GM12878 (cell line): ENCODE measurements around the gene EPN3. TPM values are rescaled to one million over a fixed set of nuclear protein-coding genes. Genes with fewer than 3 reads are reported as not detected.

ENCODE experiments used
- ATAC-seq: fragments of 200-7000 bp; cut with Tn5 transposase; 3 replicates; pipeline ENCODE4 v1.9.1; 2020; ENCODE audit warnings: mild to moderate bottlenecking, moderate library complexity
- BruUV-seq: library from RNA; stranded (reverse); fragments of 400-500 nt; replicated peaks from 2 replicates; lab custom pipeline; 2021; lab: Mats Ljungman, UMichigan
- CTCF ChIA-PET: fragments of 300-600 bp; sonication (Branson Sonifier 250); formaldehyde crosslinking; extraction: SDS; loops from one replicate; lab custom pipeline; 2021; ENCODE audit warnings: inconsistent platforms; lab: Yijun Ruan, JAX
- POLR2A ChIA-PET: fragments of 350-600 bp; formaldehyde crosslinking; extraction: SDS; loops from one replicate; lab custom pipeline; 2021; ENCODE audit warnings: inconsistent platforms; lab: Charles Lee
- RAD21 ChIA-PET: fragments of 300-600 bp; sonication (Branson Sonifier 250); formaldehyde crosslinking; loops from one replicate; lab custom pipeline; 2023; ENCODE audit warnings: antibody characterized with exemption; ENCODE audit not compliant: unreplicated experiment; lab: Charles Lee
- SMC1A ChIA-PET: fragments of 300-600 bp; sonication (Branson Sonifier 250); formaldehyde crosslinking; loops from one replicate; lab custom pipeline; 2023; ENCODE audit not compliant: unreplicated experiment, uncharacterized antibody; lab: Charles Lee
- DNase-seq: peaks from one replicate; pipeline ENCODE4 v3.0.0-alpha.2; 2011; ENCODE audit warnings: low read depth, low spot score
- FAIRE-seq: peaks from 3 replicates; lab custom pipeline; 2011; peaks lifted over from hg19 to GRCh38; lab: Jason Lieb, UNC
- H2AFZ ChIP-seq: 2 replicates; pipeline ENCODE4 v1.6.0; 2011; ENCODE audit warnings: low read depth, low read length, control low read depth; ENCODE audit not compliant: control insufficient read depth
- H3K27ac ChIP-seq: 2 replicates; pipeline ENCODE4 v1.5.1; 2011; ENCODE audit warnings: control low read depth; ENCODE audit not compliant: control insufficient read depth, insufficient read depth
- H3K27me3 ChIP-seq, 2 experiments: replicated peaks in 1 of 2; 2 replicates each; pipeline versions ENCODE4 v1.6.0 to v1.6.1; 2011; ENCODE audit warnings: low read length in 1 of 2; ENCODE audit not compliant: control insufficient read depth in 2 of 2, insufficient read depth in 2 of 2
- H3K36me3 ChIP-seq, 2 experiments: 2 replicates each; pipeline ENCODE4 v1.5.1; 2011; ENCODE audit warnings: low read length in 1 of 2; ENCODE audit not compliant: control insufficient read depth in 2 of 2, insufficient read depth in 2 of 2
- H3K4me1 ChIP-seq: 2 replicates; pipeline ENCODE4 v1.6.1; 2011; ENCODE audit warnings: mild to moderate bottlenecking, low read length, moderate library complexity, mixed read lengths; ENCODE audit not compliant: control insufficient read depth, insufficient read depth
- H3K4me2 ChIP-seq: 2 replicates; pipeline ENCODE4 v1.6.0; 2011; ENCODE audit warnings: control low read depth; ENCODE audit not compliant: control insufficient read depth, insufficient read depth
- H3K4me3 ChIP-seq: fragments of 200-600 bp; sonication (generic); 2 replicates; pipeline ENCODE4 v1.5.1; 2016
- H3K79me2 ChIP-seq: 2 replicates; pipeline ENCODE4 v1.6.0; 2011; ENCODE audit warnings: low read length; ENCODE audit not compliant: control insufficient read depth, insufficient read depth
- H3K9ac ChIP-seq: 2 replicates; pipeline ENCODE4 v1.8.0; 2011; ENCODE audit warnings: low read length, control low read depth, mixed read lengths; ENCODE audit not compliant: control insufficient read depth, insufficient read depth
- H3K9me3 ChIP-seq: replicated peaks from 3 replicates; pipeline ENCODE4 v1.5.1; 2011; ENCODE audit warnings: mild to moderate bottlenecking, low read length; ENCODE audit not compliant: control insufficient read depth, insufficient read depth
- H4K20me1 ChIP-seq: 2 replicates; pipeline ENCODE4 v1.6.0; 2011; ENCODE audit not compliant: control insufficient read depth, insufficient read depth
- FOXM1 ChIP-seq: IDR thresholded peaks from 2 replicates; pipeline ENCODE4 v1.6.1; 2012; ENCODE audit warnings: low read depth, mild to moderate bottlenecking, inconsistent platforms, low read length, moderate library complexity
- JUNB ChIP-seq: IDR thresholded peaks from 2 replicates; pipeline ENCODE4 v1.6.1; 2016; ENCODE audit warnings: antibody characterized with exemption, mild to moderate bottlenecking
- NBN ChIP-seq: fragments of 450-650 bp; IDR thresholded peaks from 2 replicates; pipeline ENCODE4 v1.6.1; 2016
- NR2C2 ChIP-seq: IDR thresholded peaks from 2 replicates; pipeline ENCODE4 v1.6.1; 2011; ENCODE audit warnings: borderline replicate concordance, low read depth; ENCODE audit not compliant: control insufficient read depth, insufficient read length
- NR2F1 ChIP-seq: fragments of 450-650 bp; conservative IDR thresholded peaks from 2 replicates; pipeline ENCODE4 v1.6.1; 2017; ENCODE audit warnings: mild to moderate bottlenecking
- PKNOX1 ChIP-seq: fragments of 450-650 bp; IDR thresholded peaks from 2 replicates; pipeline ENCODE4 v1.6.1; 2016; ENCODE audit warnings: mild to moderate bottlenecking
- RFX5 ChIP-seq: IDR thresholded peaks from 2 replicates; pipeline ENCODE4 v1.6.1; 2011; ENCODE audit warnings: low read depth, low read length, improper control_type of control experiment
- SIX5 ChIP-seq: IDR thresholded peaks from 2 replicates; pipeline ENCODE4 v1.6.1; 2011; ENCODE audit warnings: mild to moderate bottlenecking, low read depth, low read length, moderate library complexity; ENCODE audit not compliant: severe bottlenecking
- SKIL ChIP-seq: fragments of 450-650 bp; IDR thresholded peaks from 2 replicates; pipeline ENCODE4 v1.6.1; 2017; ENCODE audit warnings: mild to moderate bottlenecking, low read depth, inconsistent platforms; ENCODE audit not compliant: poor library complexity, severe bottlenecking
- TBL1XR1 ChIP-seq: IDR thresholded peaks from 2 replicates; pipeline ENCODE4 v1.6.1; 2012; ENCODE audit warnings: low read depth, low read length, improper control_type of control experiment
- WRNIP1 ChIP-seq: IDR thresholded peaks from 2 replicates; pipeline ENCODE4 v1.6.1; 2011; ENCODE audit warnings: low read depth, low read length, improper control_type of control experiment, borderline replicate concordance
- ZBTB40 ChIP-seq: fragments of 450-650 bp; IDR thresholded peaks from 2 replicates; pipeline ENCODE4 v1.6.1; 2016; ENCODE audit warnings: mild to moderate bottlenecking, moderate library complexity, borderline replicate concordance
- ZNF217 ChIP-seq: fragments of 450-650 bp; IDR thresholded peaks from 2 replicates; pipeline ENCODE4 v1.6.1; 2017; ENCODE audit warnings: antibody characterized with exemption, mild to moderate bottlenecking
- WGBS: methylation state at CpG from one replicate; pipeline ENCODE4 v1.1.6; 2016; ENCODE audit warnings: low lambda C conversion rate; ENCODE audit not compliant: insufficient replicate concordance, insufficient coverage; ENCODE audit errors: missing lambda C conversion rate; 5-methylcytosine and 5-hydroxymethylcytosine counted together
- in situ Hi-C: fragments of 300-500 bp; cut with MboI; formaldehyde crosslinking; loops from 9 replicates; pipeline ENCODE4 v1.14.3; 2018; ENCODE audit warnings: mixed read lengths
- intact Hi-C: fragments of 100-400 bp; cut with micrococcal nuclease; formaldehyde crosslinking; loops from one replicate; pipeline ENCODE4 v1.14.2; 2022; ENCODE audit not compliant: unreplicated experiment
- polyA plus RNA-seq, 11 experiments: library from polyadenylated mRNA; depleted of rRNA in 4 of 11; unstranded in 6 of 11; stranded (reverse) in 5 of 11; fragments of >200 nt; fragmentation: Nextera tagmentation in 4 of 11; fragmentation: Illumina TruSeq in 1 of 11; extraction: Ambion mirVana in 4 of 11; extraction: Trizol in 1 of 11; gene quantifications; 1 replicate in 1 of 11; 2 replicates in 10 of 11; pipeline versions ENCODE4 v1.2.1 to v1.2.3, GENCODE V29; 2011 to 2016; ENCODE audit warnings: inconsistent platforms in 2 of 11, missing spikeins in 2 of 11, low read depth in 1 of 11
- total RNA-seq, 4 experiments: library from RNA; depleted of rRNA in 3 of 4; stranded (reverse); fragments of >200 nt in 3 of 4; fragmentation: Illumina TruSeq in 1 of 4; extraction: Trizol in 1 of 4; gene quantifications; 2 replicates each; pipeline versions ENCODE4 v1.2.1 to v1.2.3, GENCODE V29; 2013 to 2021
- TF ChIP-seq, protein P1 (sequence below): IDR thresholded peaks from 2 replicates; pipeline ENCODE4 v1.6.1; 2012; ENCODE audit warnings: low read depth, low read length, improper control_type of control experiment

EPN3 gene
- total and polyA plus RNA-seq, 10 of the 15 experiments (the other 5 are each of a cell fraction or from before 2014, with no cell fraction given) = 0.04 to 0.07 TPM; not detected in 8

GRCh38 chr17:50531428-50532025, 1.0 kb upstream of the EPN3 start:
- Histone ChIP-seq H3K9ac (no peak overlapping the region), H3K4me3 (no peak overlapping the region), H2AFZ (no peak overlapping the region), H3K9me3 (no peaks in the 10 kb centered on the region), H3K79me2 (no peaks in the 10 kb centered on the region), H3K27me3 (peaks cover 17 to 19% of the 10 kb centered on the region in 2 experiments), H3K27ac (no peak overlapping the region), H4K20me1 (no peaks in the 10 kb centered on the region), H3K4me1 (no peaks in the 10 kb centered on the region), H3K4me2 (no peak overlapping the region), H3K36me3 (no peaks in the 10 kb centered on the region)
- FAIRE-seq = no peak
- BruUV-seq = no TSS peak
- intact Hi-C loops (no loop called here), in situ Hi-C loops (no loop called here)
- ChIA-PET SMC1A (no interaction called here), CTCF (interaction anchor here (1.3 kb wide), 1 partner anchor 20 kb away, joined by 3 read pairs; no protein-coding TSS in a partner anchor), RAD21 (no interaction called here), POLR2A (no interaction called here)
- no peak for DNase-seq
- TF ChIP-seq NBN (no peak), WRNIP1 (no peak), JUNB (no peak), SIX5 (no peak), PKNOX1 (no peak), ZNF217 (no peak), NR2F1 (no peak), TBL1XR1 (no peak), SKIL (no peak), ZBTB40 (no peak), NR2C2 (no peak), RFX5 (no peak), FOXM1 (no peak)
- TF ChIP-seq, protein P1, sequence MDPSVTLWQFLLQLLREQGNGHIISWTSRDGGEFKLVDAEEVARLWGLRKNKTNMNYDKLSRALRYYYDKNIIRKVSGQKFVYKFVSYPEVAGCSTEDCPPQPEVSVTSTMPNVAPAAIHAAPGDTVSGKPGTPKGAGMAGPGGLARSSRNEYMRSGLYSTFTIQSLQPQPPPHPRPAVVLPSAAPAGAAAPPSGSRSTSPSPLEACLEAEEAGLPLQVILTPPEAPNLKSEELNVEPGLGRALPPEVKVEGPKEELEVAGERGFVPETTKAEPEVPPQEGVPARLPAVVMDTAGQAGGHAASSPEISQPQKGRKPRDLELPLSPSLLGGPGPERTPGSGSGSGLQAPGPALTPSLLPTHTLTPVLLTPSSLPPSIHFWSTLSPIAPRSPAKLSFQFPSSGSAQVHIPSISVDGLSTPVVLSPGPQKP = no peak
- WGBS = 14% methylated on average over 6 of the region's 6 CpGs
- no peak for ATAC-seq
